Stomach (tissue), 9 donors: Measurements from ENCODE around the gene MANBA. TPM values are rescaled to one million over a fixed set of nuclear protein-coding genes. Genes with fewer than 3 reads are reported as not detected.

Source experiments
- DNase-seq, 2 donors: peaks; one replicate each; pipeline versions ENCODE4 v3.0.0 to v3.0.0-alpha.2; 2013 to 2019
- H3K27ac ChIP-seq, 5 donors: fragments of 200-600 bp in 4 of 5; sonication (generic) in 4 of 5; one replicate each; pipeline ENCODE4 v1.5.1; 2013 to 2019; ENCODE audit warnings: mild to moderate bottlenecking in 1 of 5, moderate library complexity in 1 of 5
- H3K27me3 ChIP-seq, 3 donors: fragments of 200-600 bp; sonication (generic); one replicate each; pipeline ENCODE4 v1.5.1; 2017 to 2019; ENCODE audit warnings: mixed run types in 1 of 3
- H3K36me3 ChIP-seq, 4 donors: fragments of 200-600 bp; sonication (generic); 1 replicate in 3 of 4; 2 replicates in 1 of 4; pipeline ENCODE4 v1.5.1; 2016 to 2019
- H3K4me1 ChIP-seq, 4 donors: fragments of 200-600 bp; sonication (generic); one replicate each; pipeline ENCODE4 v1.5.1; 2016 to 2019
- H3K4me3 ChIP-seq, 4 donors: fragments of 200-600 bp; sonication (generic) in 3 of 4; one replicate each; pipeline ENCODE4 v1.5.1; 2016 to 2019; ENCODE audit warnings: mild to moderate bottlenecking in 1 of 4
- H3K9me3 ChIP-seq, 4 donors: fragments of 200-600 bp; sonication (generic); one replicate each; pipeline ENCODE4 v1.5.1; 2016 to 2019
- CTCF ChIP-seq, 7 experiments: fragments of 450-650 bp in 4 of 7; fragments of 200-600 bp in 3 of 7; sonication (generic) in 3 of 7; IDR thresholded peaks; one replicate each; pipeline ENCODE4 v1.5.1; 2016 to 2019; ENCODE audit warnings: antibody characterized with exemption in 7 of 7, control low read depth in 2 of 7, mild to moderate bottlenecking in 1 of 7
- EP300 ChIP-seq: sonication (generic); formaldehyde crosslinking; IDR thresholded peaks from one replicate; pipeline ENCODE4 v1.6.1; 2017; ENCODE audit warnings: antibody characterized with exemption
- POLR2A ChIP-seq, 4 donors: fragments of 450-650 bp; IDR thresholded peaks; one replicate each; pipeline ENCODE4 v1.6.1; 2016; ENCODE audit warnings: antibody characterized with exemption in 4 of 4, control low read depth in 2 of 4, mild to moderate bottlenecking in 1 of 4, moderate library complexity in 1 of 4
- POLR2AphosphoS5 ChIP-seq, 3 donors: sonication (generic); formaldehyde crosslinking; IDR thresholded peaks; one replicate each; pipeline ENCODE4 v1.6.1; 2016; ENCODE audit warnings: antibody characterized with exemption in 3 of 3
- WGBS, 5 donors: extraction: QIAGEN DNeasy Blood & Tissue Kit in 3 of 5; methylation state at CpG; one replicate each; pipeline versions ENCODE4 v1.1.5 to v1.1.7; 2013 to 2018; 5-methylcytosine and 5-hydroxymethylcytosine counted together
- intact Hi-C: fragments of 100-400 bp; cut with DNase I; formaldehyde crosslinking; loops from one replicate; pipeline ENCODE4 v1.15.1; 2023; ENCODE audit warnings: low total_unique reads
- polyA plus RNA-seq, 3 donors: library from polyadenylated mRNA; stranded (reverse); fragments of 200-250 nt; gene quantifications; one replicate each; pipeline ENCODE4 v1.2.3, GENCODE V29; 2013
- total RNA-seq, 5 donors: library from RNA; depleted of rRNA; stranded (reverse); fragments of >200 nt; gene quantifications; one replicate each; pipeline versions ENCODE4 v1.1.0 to v1.2.3, GENCODE V29; 2014 to 2016
- donor health status: healthy with polysubstance abuse.
- donor health status: Bipolar disorder and iron deficiency.
- donor health status: healthy.

MANBA gene
- total and polyA plus RNA-seq, 8 donors = 8.4 to 69.4 (median 24.0) TPM

DNA sequence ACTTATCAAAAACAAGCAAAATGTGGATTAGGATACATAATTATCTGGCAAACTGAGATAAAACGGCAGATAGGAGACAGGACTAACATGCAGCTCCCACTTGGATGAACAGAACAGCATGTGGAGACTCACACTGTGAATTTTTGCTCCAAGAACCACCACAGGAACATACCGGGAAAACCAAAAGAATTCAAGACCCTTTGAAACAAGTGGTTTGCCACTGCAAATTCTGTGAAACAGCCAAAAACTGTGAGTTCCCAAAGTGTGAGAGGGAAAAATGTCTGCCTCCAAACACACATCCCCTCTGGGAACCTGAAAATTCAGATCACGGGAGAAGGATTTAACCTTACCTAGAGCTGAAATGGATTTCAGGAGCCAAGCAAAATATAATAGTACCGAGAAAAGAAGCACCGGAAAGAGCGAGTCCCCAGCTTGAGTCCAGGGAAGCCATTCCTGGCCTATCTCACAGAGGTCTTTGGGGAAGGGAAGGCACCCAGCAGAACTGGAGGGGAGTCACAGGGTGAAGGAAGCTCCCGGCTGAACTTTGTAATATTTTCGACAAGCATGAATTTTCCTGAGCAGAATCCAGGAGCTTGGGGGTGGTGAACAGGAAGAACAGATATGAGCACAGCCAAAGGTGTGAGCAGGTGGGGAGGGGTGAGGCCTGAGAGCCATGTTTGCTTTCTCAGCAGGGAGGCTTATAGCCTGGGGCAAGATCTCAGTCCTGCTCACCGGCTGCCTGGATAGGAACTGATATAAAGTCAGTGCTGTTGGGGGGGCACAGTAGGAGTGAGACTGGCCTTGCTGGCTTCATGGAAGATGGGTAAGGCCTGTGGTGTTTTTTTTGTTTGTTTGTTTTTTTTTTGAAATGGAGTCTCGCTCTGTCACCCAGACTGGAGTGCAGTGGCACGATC, 23.9 kb downstream of the MANBA start:
- Histone ChIP-seq H3K27me3 (no peaks in the 10 kb centered on the region), H3K4me3 (no peak overlapping the region), H3K27ac (peak overlapping the region in 1 of 5 donors; percentile 22), H3K36me3 (no peaks in the 10 kb centered on the region), H3K9me3 (peaks cover 0 to 10% (median 0%) of the 10 kb centered on the region in 4 donors), H3K4me1 (peaks cover 14 to 42% (median 28%) of the 10 kb centered on the region in 4 donors)
- intact Hi-C loops = no loop called here
- peak in 1 of 2 donors; percentile 43 for DNase-seq
- WGBS, 5 donors = 69 to 84% (median 81%) methylated on average over 11 of the region's 11 CpGs
- TF ChIP-seq POLR2AphosphoS5 (IDR thresholded peaks at IDR 0.05) (no peak), EP300 (no peak), POLR2A (IDR thresholded peaks at IDR 0.05) (no peak), CTCF (IDR thresholded peaks at IDR 0.05) (no peak)

DNA sequence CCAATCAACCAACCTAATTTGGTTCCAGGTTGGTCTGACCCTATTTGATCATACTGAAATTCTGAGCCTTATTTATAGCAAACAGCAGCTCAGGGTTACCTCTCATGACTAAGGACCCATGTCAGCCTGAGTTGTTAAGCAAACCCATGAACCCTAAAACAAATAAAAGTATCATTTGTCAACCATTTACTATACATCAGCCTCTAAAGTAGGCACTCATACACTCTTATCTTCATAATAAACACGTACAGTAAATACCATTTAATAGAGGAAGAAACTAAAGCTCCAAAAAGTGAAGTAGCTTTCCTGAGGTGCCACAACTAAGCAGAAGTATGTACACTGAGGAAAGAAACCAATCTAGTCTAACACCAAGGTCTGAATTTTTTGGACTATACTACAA, 25.2 kb downstream of the MANBA start:
- TF ChIP-seq CTCF (IDR thresholded peaks at IDR 0.05) (no peak), POLR2AphosphoS5 (IDR thresholded peaks at IDR 0.05) (no peak), POLR2A (IDR thresholded peaks at IDR 0.05) (no peak), EP300 (no peak)
- peaks cover 0 to 9% (median 0%) of the 10 kb centered on the region in 4 donors for H3K36me3 ChIP-seq
- H3K4me1 ChIP-seq = peaks cover 14 to 42% (median 28%) of the 10 kb centered on the region in 4 donors
- intact Hi-C loops = no loop called here
- no peaks in the 10 kb centered on the region for H3K27me3 ChIP-seq
- DNase-seq = peak in 1 of 2 donors; percentile 36
- no peak overlapping the region for H3K4me3 ChIP-seq
- 27 to 62% (median 47%) methylated on average over 1 of the region's 1 CpG for WGBS, 5 donors
- H3K27ac ChIP-seq = peak overlapping the region in 3 of 5 donors; percentile 39 to 74 (median 67)
- H3K9me3 ChIP-seq = peaks cover 0 to 17% (median 2%) of the 10 kb centered on the region in 4 donors

- Histone ChIP-seq H3K36me3 (peaks cover 0 to 11% (median 0%) of the 10 kb centered on the region in 4 donors), H3K9me3 (peaks cover 0 to 17% (median 2%) of the 10 kb centered on the region in 4 donors), H3K27ac (peak overlapping the region; percentile 39 to 74 (median 57)), H3K27me3 (no peaks in the 10 kb centered on the region), H3K4me3 (no peak overlapping the region), H3K4me1 (peaks cover 16 to 42% (median 32%) of the 10 kb centered on the region in 4 donors)
- TF ChIP-seq POLR2AphosphoS5 (IDR thresholded peaks at IDR 0.05) (peak in 2 of 3 donors; percentile 6 to 14), EP300 (no peak)
- intact Hi-C loops = no loop called here
- WGBS, 5 donors = 51 to 71% (median 57%) methylated on average over 5 of the region's 5 CpGs
- peak; percentile 28 to 57 for DNase-seq
These were observed 26.0 kb downstream of the MANBA start for GRCh38 chr4:102734591-102735385.

GRCh38 chr4:102734116-102734515, 26.7 kb downstream of the MANBA start:
- H3K36me3 ChIP-seq = peaks cover 0 to 11% (median 0%) of the 10 kb centered on the region in 4 donors
- H3K9me3 ChIP-seq = peaks cover 0 to 10% (median 2%) of the 10 kb centered on the region in 4 donors
- 82 to 93% (median 88%) methylated on average over 4 to 5 of the region's 5 CpGs for WGBS, 5 donors
- TF ChIP-seq POLR2AphosphoS5 (IDR thresholded peaks at IDR 0.05) = no peak
- TF ChIP-seq POLR2A (IDR thresholded peaks at IDR 0.05) = no peak
- no peak for TF ChIP-seq CTCF (IDR thresholded peaks at IDR 0.05)
- TF ChIP-seq EP300 = no peak
- peaks cover 21 to 46% (median 32%) of the 10 kb centered on the region in 4 donors for H3K4me1 ChIP-seq
- no peak for DNase-seq
- peak overlapping the region; percentile 39 to 74 (median 57) for H3K27ac ChIP-seq
- no peak overlapping the region for H3K4me3 ChIP-seq
- intact Hi-C loops = no loop called here
- H3K27me3 ChIP-seq = no peaks in the 10 kb centered on the region
